Neuron (in vitro differentiated cells): ENCODE measurements around the gene GRHPR.

ENCODE experiments used
- H2AFZ ChIP-seq: one replicate; pipeline ENCODE4 v1.6.1; 2013; ENCODE audit warnings: low read depth, mild to moderate bottlenecking, inconsistent platforms, low read length, moderate library complexity
- H3K27me3 ChIP-seq: one replicate; pipeline ENCODE4 v1.6.1; 2013; ENCODE audit warnings: low read length; ENCODE audit not compliant: insufficient read depth
- H3K36me3 ChIP-seq: one replicate; pipeline ENCODE4 v1.6.1; 2013; ENCODE audit warnings: low read length; ENCODE audit not compliant: insufficient read depth
- H3K4me1 ChIP-seq: one replicate; pipeline ENCODE4 v1.6.1; 2013; ENCODE audit warnings: low read length; ENCODE audit not compliant: insufficient read depth
- H3K4me3 ChIP-seq: 2 replicates; pipeline ENCODE4 v1.5.1; 2013; ENCODE audit warnings: mild to moderate bottlenecking, low read length, moderate library complexity
- H3K9me3 ChIP-seq: one replicate; pipeline ENCODE4 v1.6.1; 2013; ENCODE audit warnings: low read length

GRHPR gene

GRCh38 chr9:37406603-37407401, 15.7 kb upstream of the GRHPR start:
- H3K27me3 ChIP-seq = no peaks in the 10 kb centered on the region
- H3K4me1 ChIP-seq = no peaks in the 10 kb centered on the region
- no peak overlapping the region for H2AFZ ChIP-seq
- H3K9me3 ChIP-seq = no peaks in the 10 kb centered on the region
- H3K4me3 ChIP-seq = no peak overlapping the region
- H3K36me3 ChIP-seq = no peaks in the 10 kb centered on the region

DNA sequence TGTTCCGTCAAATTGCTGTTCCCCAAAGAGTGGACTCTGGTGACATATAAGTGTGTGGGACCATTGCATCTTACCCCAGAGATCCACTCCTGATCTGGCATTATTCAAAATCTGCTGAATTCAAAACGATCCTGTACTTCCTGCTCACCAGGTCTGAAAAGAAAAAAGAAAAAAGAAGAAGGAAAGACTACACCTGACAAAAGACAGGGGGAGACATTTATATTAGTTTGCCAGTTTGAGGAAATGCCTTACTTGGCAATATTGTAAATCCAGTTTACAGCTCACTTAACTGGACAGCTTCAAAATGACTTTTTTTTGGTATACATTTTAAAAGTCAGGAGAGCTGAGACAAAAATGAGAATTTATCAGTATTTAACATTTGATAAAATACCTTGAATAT, 15.0 kb upstream of the GRHPR start:
- Histone ChIP-seq H3K36me3 (no peaks in the 10 kb centered on the region), H3K4me3 (no peak overlapping the region)

DNA sequence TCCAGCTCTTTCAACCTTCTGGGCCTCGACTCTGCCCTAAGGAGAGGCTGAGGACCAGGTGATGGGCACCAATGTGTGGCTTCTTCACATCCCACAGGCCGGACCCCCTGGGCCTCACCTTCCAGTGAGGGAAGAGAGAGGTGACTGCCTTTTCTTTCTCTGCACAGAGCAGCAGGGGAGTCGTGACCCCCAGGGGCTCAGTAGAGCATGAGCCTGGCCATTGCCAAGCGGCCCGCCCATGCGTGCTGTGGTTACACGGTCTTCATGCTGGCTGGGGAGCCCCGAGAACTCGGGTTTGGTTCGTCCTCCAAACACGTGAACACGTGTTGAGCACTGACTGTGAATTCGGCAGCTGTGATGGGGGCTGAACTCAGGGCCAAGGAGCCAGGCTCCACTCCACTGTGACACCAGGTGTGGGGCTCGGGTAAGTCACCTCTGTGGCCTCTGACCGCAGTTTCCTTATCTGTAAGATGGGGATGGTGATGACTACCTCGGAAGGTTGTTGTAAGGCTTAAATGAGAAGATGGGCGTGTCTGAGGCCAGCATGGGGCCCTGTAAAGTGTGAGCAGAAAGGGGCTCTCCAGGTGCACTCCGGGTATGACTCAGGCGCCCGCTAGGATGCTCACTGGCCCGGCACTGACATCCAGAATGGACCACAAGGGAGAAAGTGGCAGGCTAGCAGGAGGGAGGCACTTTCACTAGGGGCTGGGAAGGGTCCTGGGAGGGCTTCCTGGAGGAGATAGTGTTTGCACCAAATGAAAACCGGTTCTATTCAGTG, 13.4 kb upstream of the GRHPR start:
- H3K36me3 ChIP-seq = no peaks in the 10 kb centered on the region
- no peaks in the 10 kb centered on the region for H3K27me3 ChIP-seq
- no peaks in the 10 kb centered on the region for H3K9me3 ChIP-seq
- H2AFZ ChIP-seq = no peak overlapping the region
- H3K4me1 ChIP-seq = no peaks in the 10 kb centered on the region
- no peak overlapping the region for H3K4me3 ChIP-seq

More for the DNA sequence above, 15.0 kb upstream of the GRHPR start:
- Histone ChIP-seq H3K4me1 (no peaks in the 10 kb centered on the region), H2AFZ (no peak overlapping the region), H3K27me3 (no peaks in the 10 kb centered on the region), H3K9me3 (no peaks in the 10 kb centered on the region)

DNA sequence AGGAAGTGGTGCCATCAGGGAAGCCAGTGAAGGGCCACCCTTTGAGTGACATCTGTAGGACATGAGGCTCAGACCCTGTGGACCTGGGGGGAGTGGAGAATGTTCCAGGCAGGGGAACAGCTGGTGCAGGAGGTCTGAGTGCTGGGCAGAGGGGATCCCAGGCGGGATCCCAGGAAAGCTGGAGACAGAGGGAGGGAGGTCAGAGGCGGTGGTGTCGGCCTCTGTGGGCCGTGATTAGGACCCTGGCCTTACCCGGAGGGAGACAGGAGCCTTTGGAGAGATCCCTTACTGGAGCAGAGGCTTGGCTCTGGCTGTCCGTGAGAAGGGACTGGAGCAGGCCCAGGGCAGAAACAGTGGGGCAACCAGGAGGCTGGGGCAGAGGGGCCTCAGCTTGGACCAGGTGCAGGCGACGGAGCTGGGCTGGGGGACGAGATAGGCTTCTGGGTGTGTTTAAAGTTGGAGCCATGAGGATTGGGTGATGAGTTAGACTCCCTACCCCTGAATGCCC, 12.1 kb upstream of the GRHPR start:
- Histone ChIP-seq H3K27me3 (no peaks in the 10 kb centered on the region), H3K4me1 (peaks cover 7% of the 10 kb centered on the region), H2AFZ (no peak overlapping the region)

DNA sequence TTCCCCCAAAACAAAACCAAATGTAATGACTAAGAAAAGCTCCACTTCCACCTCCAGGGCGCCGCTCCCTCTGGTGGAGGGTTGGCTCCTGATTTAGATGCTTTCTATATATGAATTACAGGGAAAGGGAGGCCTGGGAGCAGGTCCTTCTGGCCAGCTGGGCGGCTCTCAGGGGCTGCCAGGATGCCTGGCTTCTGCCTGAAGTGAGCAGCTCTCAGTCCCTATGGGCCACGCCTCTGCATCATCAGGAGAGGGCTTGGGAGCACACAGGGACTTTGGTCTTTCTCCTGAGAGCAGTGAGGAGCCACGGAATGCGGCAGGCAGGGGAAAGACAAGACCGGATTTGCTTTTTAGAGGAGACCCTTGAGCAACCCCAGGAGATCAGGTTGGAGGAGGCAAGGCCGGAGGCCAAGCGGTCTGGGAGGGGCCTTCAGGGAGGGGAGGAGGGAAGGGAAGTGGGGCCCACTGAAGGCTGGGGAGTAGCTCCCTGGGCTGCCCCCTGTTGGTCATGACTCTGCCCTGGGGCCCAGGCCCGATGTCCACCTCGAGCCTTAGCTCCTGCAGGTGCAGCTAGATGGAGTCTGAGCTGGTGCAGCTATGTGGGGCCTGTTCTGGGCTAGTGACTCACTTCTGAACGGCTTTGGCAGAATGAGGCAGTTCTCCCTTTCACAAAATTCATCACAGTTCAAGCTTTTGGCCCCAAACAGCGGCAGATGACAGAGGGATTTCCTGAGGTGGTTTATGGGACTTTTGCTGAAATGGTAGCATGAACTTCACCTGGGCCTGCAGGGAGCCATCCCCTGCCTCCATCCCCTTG, 11.3 kb upstream of the GRHPR start:
- no peaks in the 10 kb centered on the region for H3K27me3 ChIP-seq
- no peak overlapping the region for H3K4me3 ChIP-seq
- H3K4me1 ChIP-seq = peaks cover 14% of the 10 kb centered on the region
- no peak overlapping the region for H2AFZ ChIP-seq
- H3K9me3 ChIP-seq = no peaks in the 10 kb centered on the region
- H3K36me3 ChIP-seq = no peaks in the 10 kb centered on the region

More for the DNA sequence above, 12.1 kb upstream of the GRHPR start:
- no peaks in the 10 kb centered on the region for H3K9me3 ChIP-seq
- no peak overlapping the region for H3K4me3 ChIP-seq
- no peaks in the 10 kb centered on the region for H3K36me3 ChIP-seq

- Histone ChIP-seq H3K4me3 (no peak overlapping the region), H3K27me3 (no peaks in the 10 kb centered on the region), H3K9me3 (no peaks in the 10 kb centered on the region), H3K36me3 (no peaks in the 10 kb centered on the region), H3K4me1 (peaks cover 14% of the 10 kb centered on the region), H2AFZ (no peak overlapping the region)
These were observed 9.9 kb upstream of the GRHPR start for GRCh38 chr9:37412431-37413151.

DNA sequence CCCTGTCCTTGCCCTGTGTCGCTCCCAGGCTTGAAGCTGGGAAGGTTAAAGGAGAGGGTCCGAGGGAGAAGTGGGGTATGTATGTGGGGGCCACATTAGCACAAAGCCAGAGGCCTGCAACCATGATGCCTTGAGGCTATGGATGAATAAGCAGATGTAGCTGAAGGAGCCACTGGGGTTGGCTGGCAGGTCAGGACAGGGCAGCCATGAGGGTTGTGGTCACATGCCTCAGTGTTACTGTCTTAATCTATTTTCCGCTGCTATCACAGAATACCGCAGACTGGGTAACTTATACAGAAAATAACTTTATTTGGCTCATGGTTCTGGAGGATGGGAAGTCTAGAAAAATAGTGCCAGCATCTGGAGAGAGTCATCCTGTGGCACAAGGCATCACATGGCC, 9.2 kb upstream of the GRHPR start:
- Histone ChIP-seq H3K36me3 (no peaks in the 10 kb centered on the region), H3K4me1 (peaks cover 14% of the 10 kb centered on the region), H3K27me3 (no peaks in the 10 kb centered on the region), H3K4me3 (no peak overlapping the region), H2AFZ (no peak overlapping the region), H3K9me3 (no peaks in the 10 kb centered on the region)

- Histone ChIP-seq H3K9me3 (no peaks in the 10 kb centered on the region), H2AFZ (peak overlapping the region; percentile 55), H3K4me3 (no peak overlapping the region), H3K36me3 (no peaks in the 10 kb centered on the region), H3K27me3 (no peaks in the 10 kb centered on the region), H3K4me1 (peaks cover 14% of the 10 kb centered on the region)
These were observed 8.0 kb upstream of the GRHPR start for GRCh38 chr9:37414503-37414943.

GRCh38 chr9:37415011-37415719, 7.3 kb upstream of the GRHPR start:
- Histone ChIP-seq H3K27me3 (no peaks in the 10 kb centered on the region), H3K4me3 (peak overlapping the region; percentile 12), H2AFZ (peak overlapping the region; percentile 55), H3K36me3 (no peaks in the 10 kb centered on the region), H3K4me1 (peaks cover 14% of the 10 kb centered on the region), H3K9me3 (no peaks in the 10 kb centered on the region)

DNA sequence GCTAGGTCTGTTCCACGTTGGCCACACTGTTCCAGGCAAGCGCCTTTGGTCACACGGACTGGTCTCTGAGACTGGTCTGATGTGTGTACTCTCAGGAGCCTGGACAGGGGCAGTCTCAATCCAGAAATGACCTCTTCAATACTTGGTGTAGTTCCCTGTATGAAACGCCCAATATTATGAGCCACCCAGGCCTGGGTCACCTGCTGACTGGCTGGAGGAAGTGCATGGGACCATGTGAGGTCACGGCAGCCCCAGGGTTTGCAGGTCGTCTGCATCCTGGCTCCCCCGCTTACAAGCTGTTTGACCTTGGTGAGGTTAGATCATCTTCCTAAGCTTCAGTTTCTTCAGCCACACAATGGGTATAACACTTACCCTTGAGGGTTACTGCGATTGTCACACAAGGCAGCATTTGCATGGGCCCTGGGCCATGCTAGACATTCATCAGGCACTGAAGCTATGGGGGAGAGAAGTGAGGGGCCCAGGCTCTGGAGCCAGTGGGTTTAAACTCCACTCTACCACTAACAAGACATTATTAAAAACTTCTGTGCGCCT, 5.2 kb upstream of the GRHPR start:
- no peaks in the 10 kb centered on the region for H3K27me3 ChIP-seq
- no peaks in the 10 kb centered on the region for H3K36me3 ChIP-seq
- no peak overlapping the region for H3K4me3 ChIP-seq
- no peak overlapping the region for H2AFZ ChIP-seq
- no peaks in the 10 kb centered on the region for H3K9me3 ChIP-seq
- H3K4me1 ChIP-seq = peaks cover 19% of the 10 kb centered on the region

DNA sequence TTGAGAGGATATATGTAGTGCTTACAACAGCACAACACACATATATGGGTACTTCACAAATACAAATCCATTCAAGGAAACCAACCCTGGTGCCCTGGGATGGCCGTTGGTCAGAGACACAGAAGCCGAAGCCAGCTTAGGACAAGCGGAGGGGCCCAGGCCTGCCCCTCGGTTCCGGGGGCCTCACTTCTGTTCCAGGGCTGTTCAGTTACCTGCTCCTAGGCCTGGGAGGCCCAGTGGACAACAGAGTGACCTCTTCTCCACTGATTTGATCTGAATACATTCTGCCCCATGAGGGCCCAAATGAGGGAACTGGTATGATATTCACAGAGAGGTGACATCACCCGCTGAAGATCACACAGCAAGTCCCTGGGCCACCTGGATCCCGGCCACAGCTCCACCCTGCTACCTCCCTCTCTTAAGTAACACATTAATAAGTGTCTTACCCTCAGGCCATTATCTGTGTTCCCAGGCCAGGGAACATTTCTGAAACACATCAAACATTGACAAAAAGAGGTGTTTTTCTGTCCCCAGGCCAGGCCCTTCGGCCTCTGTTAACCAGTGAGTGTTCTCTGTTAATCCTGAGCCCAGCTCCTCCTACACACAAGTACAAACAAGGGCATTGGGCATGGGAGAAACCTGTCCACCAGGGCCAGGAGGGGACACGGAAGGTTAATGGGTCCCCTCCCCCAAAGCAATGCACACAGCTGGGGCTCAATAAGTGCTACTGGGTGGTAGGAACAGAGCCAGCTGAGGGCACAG, 4.5 kb upstream of the GRHPR start:
- no peaks in the 10 kb centered on the region for H3K9me3 ChIP-seq
- H3K27me3 ChIP-seq = no peaks in the 10 kb centered on the region
- H3K4me3 ChIP-seq = no peak overlapping the region
- peaks cover 19% of the 10 kb centered on the region for H3K4me1 ChIP-seq
- H2AFZ ChIP-seq = no peak overlapping the region
- no peaks in the 10 kb centered on the region for H3K36me3 ChIP-seq
